Measurements from ENCODE around the gene UGT2B7. TPM values are rescaled to one million over a fixed set of nuclear protein-coding genes. Genes with fewer than 3 reads are reported as not detected.

UGT2B7 gene
- total RNA-seq, 4 donors from 2014 or later: 20.5 to 42.2 (median 28.6) TPM; not detected in 1

DNA sequence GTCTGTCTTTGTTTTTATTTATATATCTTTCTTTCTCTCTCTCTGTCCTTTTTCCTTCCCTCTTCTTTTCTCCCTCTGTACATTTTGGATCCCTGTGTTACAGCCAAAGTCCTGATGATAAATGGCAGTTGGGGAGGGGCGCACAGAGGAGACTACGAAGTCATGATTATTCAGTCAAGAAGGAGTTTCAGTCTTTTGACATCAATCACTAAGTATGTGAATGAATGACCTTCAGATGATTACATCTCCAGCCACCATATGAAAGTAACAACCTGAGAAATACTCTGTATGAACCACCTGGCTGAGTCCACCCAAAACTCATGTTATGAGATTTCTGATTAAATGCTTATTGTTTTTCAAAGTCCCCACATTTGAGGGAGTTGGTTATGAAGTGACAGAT is 45.0 kb downstream of the UGT2B7 start:
- no peak for TF ChIP-seq POLR2A (IDR thresholded peaks at IDR 0.05)
- TF ChIP-seq, protein P1, sequence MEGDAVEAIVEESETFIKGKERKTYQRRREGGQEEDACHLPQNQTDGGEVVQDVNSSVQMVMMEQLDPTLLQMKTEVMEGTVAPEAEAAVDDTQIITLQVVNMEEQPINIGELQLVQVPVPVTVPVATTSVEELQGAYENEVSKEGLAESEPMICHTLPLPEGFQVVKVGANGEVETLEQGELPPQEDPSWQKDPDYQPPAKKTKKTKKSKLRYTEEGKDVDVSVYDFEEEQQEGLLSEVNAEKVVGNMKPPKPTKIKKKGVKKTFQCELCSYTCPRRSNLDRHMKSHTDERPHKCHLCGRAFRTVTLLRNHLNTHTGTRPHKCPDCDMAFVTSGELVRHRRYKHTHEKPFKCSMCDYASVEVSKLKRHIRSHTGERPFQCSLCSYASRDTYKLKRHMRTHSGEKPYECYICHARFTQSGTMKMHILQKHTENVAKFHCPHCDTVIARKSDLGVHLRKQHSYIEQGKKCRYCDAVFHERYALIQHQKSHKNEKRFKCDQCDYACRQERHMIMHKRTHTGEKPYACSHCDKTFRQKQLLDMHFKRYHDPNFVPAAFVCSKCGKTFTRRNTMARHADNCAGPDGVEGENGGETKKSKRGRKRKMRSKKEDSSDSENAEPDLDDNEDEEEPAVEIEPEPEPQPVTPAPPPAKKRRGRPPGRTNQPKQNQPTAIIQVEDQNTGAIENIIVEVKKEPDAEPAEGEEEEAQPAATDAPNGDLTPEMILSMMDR (IDR thresholded peaks at IDR 0.05): no peak
- H3K4me1 ChIP-seq: no peaks in the 10 kb centered on the region

DNA sequence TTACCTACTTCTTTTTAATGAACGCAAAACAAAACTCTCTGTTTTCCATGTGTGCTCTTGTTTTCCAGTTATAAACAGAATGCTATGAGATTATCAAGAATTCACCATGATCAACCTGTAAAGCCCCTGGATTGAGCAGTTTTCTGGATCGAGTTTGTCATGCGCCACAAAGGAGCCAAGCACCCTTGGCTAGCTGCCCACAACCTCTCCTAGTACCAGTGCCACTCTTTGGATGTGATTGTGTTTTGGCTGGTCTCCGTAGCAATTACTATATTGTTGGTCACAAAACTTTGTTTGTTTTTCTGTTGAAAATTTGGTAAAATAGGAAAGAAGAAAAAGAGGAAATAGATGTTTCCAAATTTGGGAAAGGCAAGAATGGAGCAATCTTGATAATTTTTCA is 51.1 kb downstream of the UGT2B7 start:
- Histone ChIP-seq H3K4me3 (no peak overlapping the region), H3K36me3 (no peaks in the 10 kb centered on the region), H3K4me1 (no peaks in the 10 kb centered on the region), H3K9me3 (no peaks in the 10 kb centered on the region), H3K27me3 (no peaks in the 10 kb centered on the region), H3K27ac (no peak overlapping the region)
- no peak for DNase-seq
- TF ChIP-seq, protein P1 (IDR thresholded peaks at IDR 0.05): no peak
- no peak for TF ChIP-seq POLR2A (IDR thresholded peaks at IDR 0.05)

More for the DNA sequence above, 45.0 kb downstream of the UGT2B7 start:
- H3K9me3 ChIP-seq: no peaks in the 10 kb centered on the region
- no peak overlapping the region for H3K27ac ChIP-seq
- no peak overlapping the region for H3K4me3 ChIP-seq
- no peak for DNase-seq
- no peaks in the 10 kb centered on the region for H3K36me3 ChIP-seq
- H3K27me3 ChIP-seq: no peaks in the 10 kb centered on the region

GRCh38 chr4:69154021-69154420 is 57.7 kb downstream of the UGT2B7 start:
- TF ChIP-seq, protein P1 (IDR thresholded peaks at IDR 0.05): no peak
- TF ChIP-seq POLR2A (IDR thresholded peaks at IDR 0.05): no peak
- no peaks in the 10 kb centered on the region for H3K4me1 ChIP-seq
- H3K9me3 ChIP-seq: no peaks in the 10 kb centered on the region
- no peak for DNase-seq
- no peaks in the 10 kb centered on the region for H3K27me3 ChIP-seq
- H3K36me3 ChIP-seq: no peaks in the 10 kb centered on the region
- no peak overlapping the region for H3K27ac ChIP-seq
- H3K4me3 ChIP-seq: no peak overlapping the region

DNA sequence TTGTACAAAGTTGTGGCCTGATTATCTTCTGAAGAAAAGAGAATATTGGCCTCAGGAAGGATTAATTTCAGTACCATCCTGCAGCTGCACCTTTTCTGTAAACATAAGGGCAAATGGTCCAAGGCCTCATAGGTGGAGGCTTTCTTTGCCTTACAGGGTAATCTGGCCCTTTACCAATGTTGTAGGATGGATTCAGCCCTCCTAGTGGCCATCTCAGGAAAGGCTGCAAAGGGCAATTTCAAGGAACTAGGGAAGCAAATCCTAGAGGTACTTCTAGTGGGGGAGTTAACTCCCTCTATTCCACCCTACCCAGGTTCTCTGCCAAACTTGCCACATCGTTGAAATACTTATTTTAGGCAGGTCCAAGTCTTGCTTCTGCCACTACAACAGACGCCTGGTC is 60.6 kb downstream of the UGT2B7 start:
- Histone ChIP-seq H3K36me3 (no peaks in the 10 kb centered on the region), H3K9me3 (no peaks in the 10 kb centered on the region), H3K27me3 (no peaks in the 10 kb centered on the region), H3K27ac (no peak overlapping the region), H3K4me1 (no peaks in the 10 kb centered on the region), H3K4me3 (no peak overlapping the region)
- no peak for DNase-seq
- no peak for TF ChIP-seq POLR2A (IDR thresholded peaks at IDR 0.05)
- TF ChIP-seq, protein P1 (IDR thresholded peaks at IDR 0.05): peak in 2 of 6 experiments; percentile 6 to 29

Other genes starting within 250 kb of the UGT2B7 start
- gene UGT2A3, start 144.7 kb upstream of the UGT2B7 start, total RNA-seq: 100 to 1,000 TPM in 3 of 4 donors, 10 to 100 TPM in 1; 13.2 to 426 (median 176) TPM
- gene UGT2B11, start 118.3 kb downstream of the UGT2B7 start, total RNA-seq: not detected
- not detected for gene UGT2B28, start 184.0 kb downstream of the UGT2B7 start, total RNA-seq